WTC11 (cell line): ENCODE results near the gene PRND.

Source experiments
- ETV6 ChIP-seq: sonication (generic); formaldehyde crosslinking; IDR thresholded peaks from 2 replicates; pipeline ENCODE4 v1.8.1; 2022; ENCODE audit warnings: mild to moderate bottlenecking, missing genetic modification reagents
- TP53 ChIP-seq: sonication (generic); formaldehyde crosslinking; IDR thresholded peaks from 2 replicates; pipeline ENCODE4 v1.8.1; 2023; ENCODE audit warnings: mild to moderate bottlenecking, missing genetic modification reagents
- TF ChIP-seq, protein P1 (sequence below): sonication (generic); formaldehyde crosslinking; IDR thresholded peaks from 2 replicates; pipeline ENCODE4 v1.8.0; 2022; ENCODE audit warnings: mild to moderate bottlenecking, missing genetic modification reagents
- TF ChIP-seq, protein P2 (sequence below): fragments of 200-600 bp; IDR thresholded peaks from 2 replicates; pipeline ENCODE4 v1.8.0; 2022; ENCODE audit warnings: antibody characterized with exemption
- TF ChIP-seq, protein P3 (sequence below): sonication (generic); formaldehyde crosslinking; IDR thresholded peaks from 2 replicates; pipeline ENCODE4 v1.8.1; 2022; ENCODE audit warnings: low read depth, missing genetic modification reagents, borderline replicate concordance

DNA sequence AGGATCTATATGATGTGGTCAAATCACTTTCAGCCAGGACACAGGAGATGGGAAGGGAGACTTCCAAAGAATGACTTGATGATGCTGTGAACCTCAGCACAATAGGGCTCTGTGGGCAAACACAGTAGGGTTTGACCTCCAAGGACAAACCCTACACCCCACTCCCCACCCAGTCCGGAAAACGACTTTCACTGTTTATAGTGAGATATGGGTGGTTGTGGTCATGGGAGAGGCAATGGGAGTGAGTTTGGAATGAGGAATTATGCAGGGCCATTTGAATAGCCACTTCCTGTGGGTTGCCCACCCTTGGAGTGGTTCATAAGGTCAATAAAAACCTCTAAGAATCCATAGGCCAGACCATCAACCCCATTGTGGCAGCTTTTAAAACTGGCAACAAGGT, 38.4 kb upstream of the PRND start:
- TF ChIP-seq ETV6 (CRISPR knock-in tag) (no peak), TP53 (CRISPR knock-in tag) (no peak)
- TF ChIP-seq, protein P1, sequence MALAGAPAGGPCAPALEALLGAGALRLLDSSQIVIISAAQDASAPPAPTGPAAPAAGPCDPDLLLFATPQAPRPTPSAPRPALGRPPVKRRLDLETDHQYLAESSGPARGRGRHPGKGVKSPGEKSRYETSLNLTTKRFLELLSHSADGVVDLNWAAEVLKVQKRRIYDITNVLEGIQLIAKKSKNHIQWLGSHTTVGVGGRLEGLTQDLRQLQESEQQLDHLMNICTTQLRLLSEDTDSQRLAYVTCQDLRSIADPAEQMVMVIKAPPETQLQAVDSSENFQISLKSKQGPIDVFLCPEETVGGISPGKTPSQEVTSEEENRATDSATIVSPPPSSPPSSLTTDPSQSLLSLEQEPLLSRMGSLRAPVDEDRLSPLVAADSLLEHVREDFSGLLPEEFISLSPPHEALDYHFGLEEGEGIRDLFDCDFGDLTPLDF (CRISPR knock-in tag) = no peak
- TF ChIP-seq, protein P2, sequence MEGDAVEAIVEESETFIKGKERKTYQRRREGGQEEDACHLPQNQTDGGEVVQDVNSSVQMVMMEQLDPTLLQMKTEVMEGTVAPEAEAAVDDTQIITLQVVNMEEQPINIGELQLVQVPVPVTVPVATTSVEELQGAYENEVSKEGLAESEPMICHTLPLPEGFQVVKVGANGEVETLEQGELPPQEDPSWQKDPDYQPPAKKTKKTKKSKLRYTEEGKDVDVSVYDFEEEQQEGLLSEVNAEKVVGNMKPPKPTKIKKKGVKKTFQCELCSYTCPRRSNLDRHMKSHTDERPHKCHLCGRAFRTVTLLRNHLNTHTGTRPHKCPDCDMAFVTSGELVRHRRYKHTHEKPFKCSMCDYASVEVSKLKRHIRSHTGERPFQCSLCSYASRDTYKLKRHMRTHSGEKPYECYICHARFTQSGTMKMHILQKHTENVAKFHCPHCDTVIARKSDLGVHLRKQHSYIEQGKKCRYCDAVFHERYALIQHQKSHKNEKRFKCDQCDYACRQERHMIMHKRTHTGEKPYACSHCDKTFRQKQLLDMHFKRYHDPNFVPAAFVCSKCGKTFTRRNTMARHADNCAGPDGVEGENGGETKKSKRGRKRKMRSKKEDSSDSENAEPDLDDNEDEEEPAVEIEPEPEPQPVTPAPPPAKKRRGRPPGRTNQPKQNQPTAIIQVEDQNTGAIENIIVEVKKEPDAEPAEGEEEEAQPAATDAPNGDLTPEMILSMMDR = no peak
- TF ChIP-seq, protein P3, sequence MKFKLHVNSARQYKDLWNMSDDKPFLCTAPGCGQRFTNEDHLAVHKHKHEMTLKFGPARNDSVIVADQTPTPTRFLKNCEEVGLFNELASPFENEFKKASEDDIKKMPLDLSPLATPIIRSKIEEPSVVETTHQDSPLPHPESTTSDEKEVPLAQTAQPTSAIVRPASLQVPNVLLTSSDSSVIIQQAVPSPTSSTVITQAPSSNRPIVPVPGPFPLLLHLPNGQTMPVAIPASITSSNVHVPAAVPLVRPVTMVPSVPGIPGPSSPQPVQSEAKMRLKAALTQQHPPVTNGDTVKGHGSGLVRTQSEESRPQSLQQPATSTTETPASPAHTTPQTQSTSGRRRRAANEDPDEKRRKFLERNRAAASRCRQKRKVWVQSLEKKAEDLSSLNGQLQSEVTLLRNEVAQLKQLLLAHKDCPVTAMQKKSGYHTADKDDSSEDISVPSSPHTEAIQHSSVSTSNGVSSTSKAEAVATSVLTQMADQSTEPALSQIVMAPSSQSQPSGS (CRISPR knock-in tag) = no peak
